ENCODE results near the gene ANKRD61.
"Not testable (repeated sequence)": the region's sequence is repeated elsewhere in the genome, so short reads cannot be mapped to it uniquely, and the experiment has no call there.

Gene ANKRD61

DNA sequence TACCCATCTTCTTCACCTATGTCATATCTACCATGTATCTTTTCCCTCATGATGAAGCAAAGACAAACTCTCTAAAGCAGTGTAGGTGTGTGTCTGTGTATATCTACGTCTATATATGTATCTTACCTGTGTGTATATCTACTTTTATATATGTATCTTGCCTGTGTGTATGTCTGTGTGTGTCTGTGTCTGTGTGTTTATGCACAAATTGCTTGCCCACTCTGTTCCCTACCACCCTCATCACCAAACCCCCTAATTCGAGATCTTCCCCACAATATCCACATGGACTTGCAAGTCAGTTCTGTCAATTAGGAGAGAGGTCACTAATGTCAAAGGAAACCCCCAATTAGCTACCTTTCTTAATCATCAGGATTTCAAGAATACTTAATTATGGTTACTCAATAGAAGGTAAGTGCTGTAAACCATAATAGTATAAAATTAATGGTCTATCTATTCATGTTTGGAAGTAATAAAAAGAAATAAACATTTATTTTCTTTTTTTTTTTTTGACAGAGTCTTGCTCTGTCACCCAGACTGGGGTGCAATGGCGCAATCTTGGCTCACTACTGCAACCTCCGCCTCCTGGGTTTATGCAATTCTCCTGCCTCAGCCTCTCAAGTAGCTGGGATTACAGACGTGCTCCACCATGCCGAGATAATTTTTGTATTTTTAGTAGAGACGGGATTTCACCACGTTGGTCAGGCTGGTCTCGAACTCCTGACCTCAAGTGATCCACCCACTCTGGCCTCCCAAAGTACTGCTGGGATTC lies 43.6 kb downstream of the ANKRD61 start:
- TF ChIP-seq, protein P1, sequence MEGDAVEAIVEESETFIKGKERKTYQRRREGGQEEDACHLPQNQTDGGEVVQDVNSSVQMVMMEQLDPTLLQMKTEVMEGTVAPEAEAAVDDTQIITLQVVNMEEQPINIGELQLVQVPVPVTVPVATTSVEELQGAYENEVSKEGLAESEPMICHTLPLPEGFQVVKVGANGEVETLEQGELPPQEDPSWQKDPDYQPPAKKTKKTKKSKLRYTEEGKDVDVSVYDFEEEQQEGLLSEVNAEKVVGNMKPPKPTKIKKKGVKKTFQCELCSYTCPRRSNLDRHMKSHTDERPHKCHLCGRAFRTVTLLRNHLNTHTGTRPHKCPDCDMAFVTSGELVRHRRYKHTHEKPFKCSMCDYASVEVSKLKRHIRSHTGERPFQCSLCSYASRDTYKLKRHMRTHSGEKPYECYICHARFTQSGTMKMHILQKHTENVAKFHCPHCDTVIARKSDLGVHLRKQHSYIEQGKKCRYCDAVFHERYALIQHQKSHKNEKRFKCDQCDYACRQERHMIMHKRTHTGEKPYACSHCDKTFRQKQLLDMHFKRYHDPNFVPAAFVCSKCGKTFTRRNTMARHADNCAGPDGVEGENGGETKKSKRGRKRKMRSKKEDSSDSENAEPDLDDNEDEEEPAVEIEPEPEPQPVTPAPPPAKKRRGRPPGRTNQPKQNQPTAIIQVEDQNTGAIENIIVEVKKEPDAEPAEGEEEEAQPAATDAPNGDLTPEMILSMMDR (IDR thresholded peaks at IDR 0.05; ENCODE audit: low read depth, low read length): no peak
- H3K27me3 ChIP-seq (ENCODE audit: insufficient read depth, low read depth, severe bottlenecking): no peaks in the 10 kb centered on the region
- DNase-seq: no peak
- no peak overlapping the region for H3K27ac ChIP-seq
- H3K4me3 ChIP-seq (ENCODE audit: low read depth, low read length): no peak overlapping the region
- H3K9me3 ChIP-seq (ENCODE audit: severe bottlenecking): no peaks in the 10 kb centered on the region
- no peaks in the 10 kb centered on the region for H3K36me3 ChIP-seq

DNA sequence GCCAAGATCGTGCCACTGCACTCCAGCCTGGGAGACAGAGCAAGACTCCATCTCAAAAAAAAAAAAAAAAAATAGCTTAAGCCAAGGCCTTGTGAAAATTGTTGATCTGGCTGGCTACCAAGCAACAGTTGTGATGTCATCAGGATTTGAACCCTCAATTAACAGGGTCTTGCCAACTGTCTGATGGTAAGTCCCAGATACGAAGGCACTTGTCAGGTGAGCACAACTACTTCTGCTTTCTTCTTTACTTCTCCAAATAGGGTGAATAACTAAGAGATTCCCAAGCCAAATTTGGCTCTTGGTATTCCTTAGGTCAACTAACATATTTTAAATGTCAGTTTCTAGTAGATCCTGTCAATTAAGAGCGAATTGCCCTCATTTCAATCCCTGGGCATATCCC lies 47.4 kb downstream of the ANKRD61 start:
- H3K36me3 ChIP-seq: no peaks in the 10 kb centered on the region
- H3K27ac ChIP-seq: no peak overlapping the region
- no peaks in the 10 kb centered on the region for H3K27me3 ChIP-seq (ENCODE audit: insufficient read depth, low read depth, severe bottlenecking)
- DNase-seq: no peak
- no peak overlapping the region for H3K4me3 ChIP-seq (ENCODE audit: low read depth, low read length)
- TF ChIP-seq, protein P1 (IDR thresholded peaks at IDR 0.05; ENCODE audit: low read depth, low read length): no peak
- no peaks in the 10 kb centered on the region for H3K9me3 ChIP-seq (ENCODE audit: severe bottlenecking)

DNA sequence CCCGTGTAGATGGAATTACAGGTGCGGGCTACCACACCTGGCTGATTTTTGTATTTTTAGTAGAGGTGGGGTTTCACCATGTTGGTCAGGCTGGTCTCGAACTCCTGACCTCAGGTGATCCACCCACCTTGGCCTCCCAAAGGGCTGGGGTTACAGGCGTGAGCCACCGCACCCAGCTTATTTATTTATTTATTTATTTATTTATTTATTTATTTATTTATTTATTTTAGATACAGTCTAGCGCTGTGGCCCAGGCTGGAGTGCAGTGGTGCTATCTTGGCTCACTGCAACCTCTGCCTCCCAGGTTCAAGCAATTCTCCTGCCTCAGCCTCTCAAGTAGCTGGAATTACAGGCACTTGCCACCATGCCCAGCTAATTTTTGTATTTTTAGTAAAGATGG lies 51.9 kb downstream of the ANKRD61 start:
- not testable (repeated sequence) for H3K36me3 ChIP-seq; H3K4me3 ChIP-seq (ENCODE audit: low read depth, low read length); H3K27ac ChIP-seq; DNase-seq; H3K9me3 ChIP-seq (ENCODE audit: severe bottlenecking); H3K27me3 ChIP-seq (ENCODE audit: insufficient read depth, low read depth, severe bottlenecking)

All from WERI-Rb-1 (cell line).